ENCODE results near the gene TCF12.

The TCF12 gene

GRCh38 chr15:57084192-57084591 is 165.7 kb downstream of the TCF12 start:
- TF ChIP-seq, protein P1, sequence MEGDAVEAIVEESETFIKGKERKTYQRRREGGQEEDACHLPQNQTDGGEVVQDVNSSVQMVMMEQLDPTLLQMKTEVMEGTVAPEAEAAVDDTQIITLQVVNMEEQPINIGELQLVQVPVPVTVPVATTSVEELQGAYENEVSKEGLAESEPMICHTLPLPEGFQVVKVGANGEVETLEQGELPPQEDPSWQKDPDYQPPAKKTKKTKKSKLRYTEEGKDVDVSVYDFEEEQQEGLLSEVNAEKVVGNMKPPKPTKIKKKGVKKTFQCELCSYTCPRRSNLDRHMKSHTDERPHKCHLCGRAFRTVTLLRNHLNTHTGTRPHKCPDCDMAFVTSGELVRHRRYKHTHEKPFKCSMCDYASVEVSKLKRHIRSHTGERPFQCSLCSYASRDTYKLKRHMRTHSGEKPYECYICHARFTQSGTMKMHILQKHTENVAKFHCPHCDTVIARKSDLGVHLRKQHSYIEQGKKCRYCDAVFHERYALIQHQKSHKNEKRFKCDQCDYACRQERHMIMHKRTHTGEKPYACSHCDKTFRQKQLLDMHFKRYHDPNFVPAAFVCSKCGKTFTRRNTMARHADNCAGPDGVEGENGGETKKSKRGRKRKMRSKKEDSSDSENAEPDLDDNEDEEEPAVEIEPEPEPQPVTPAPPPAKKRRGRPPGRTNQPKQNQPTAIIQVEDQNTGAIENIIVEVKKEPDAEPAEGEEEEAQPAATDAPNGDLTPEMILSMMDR (IDR thresholded peaks at IDR 0.05; ENCODE audit: borderline replicate concordance, control extremely low read depth, extremely low read depth, insufficient read depth, missing control alignments) = no peak
- DNase-seq (ENCODE audit: low spot score) = no peak
- in situ Hi-C loops (cut with MboI; ENCODE audit: low sequenced_read_pairs, unreplicated experiment) = no loop called here

DNA sequence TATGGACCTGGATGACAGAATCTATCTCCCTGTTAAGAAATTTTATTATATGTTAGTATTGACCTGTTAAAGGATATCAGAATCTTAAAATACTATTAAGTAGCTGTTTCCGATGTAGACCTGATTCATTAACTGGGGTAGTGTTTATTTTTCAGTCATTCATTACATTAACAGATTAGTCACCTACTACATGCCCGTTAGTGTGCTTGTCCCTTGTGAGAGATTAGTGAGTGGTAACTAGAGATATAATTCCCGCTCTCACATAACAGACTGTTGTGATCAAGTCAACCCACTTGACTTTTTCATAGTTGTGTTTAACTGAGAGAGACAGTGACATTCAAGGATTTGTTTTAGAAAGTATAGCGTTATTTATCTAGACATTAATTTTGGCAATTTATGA is 166.8 kb downstream of the TCF12 start:
- in situ Hi-C loops (cut with MboI; ENCODE audit: low sequenced_read_pairs, unreplicated experiment) = no loop called here
- TF ChIP-seq, protein P1 (IDR thresholded peaks at IDR 0.05; ENCODE audit: borderline replicate concordance, control extremely low read depth, extremely low read depth, insufficient read depth, missing control alignments) = no peak
- no peak for DNase-seq (ENCODE audit: low spot score)

GRCh38 chr15:57086857-57087427 is 168.5 kb downstream of the TCF12 start:
- no peak for DNase-seq (ENCODE audit: low spot score)

DNA sequence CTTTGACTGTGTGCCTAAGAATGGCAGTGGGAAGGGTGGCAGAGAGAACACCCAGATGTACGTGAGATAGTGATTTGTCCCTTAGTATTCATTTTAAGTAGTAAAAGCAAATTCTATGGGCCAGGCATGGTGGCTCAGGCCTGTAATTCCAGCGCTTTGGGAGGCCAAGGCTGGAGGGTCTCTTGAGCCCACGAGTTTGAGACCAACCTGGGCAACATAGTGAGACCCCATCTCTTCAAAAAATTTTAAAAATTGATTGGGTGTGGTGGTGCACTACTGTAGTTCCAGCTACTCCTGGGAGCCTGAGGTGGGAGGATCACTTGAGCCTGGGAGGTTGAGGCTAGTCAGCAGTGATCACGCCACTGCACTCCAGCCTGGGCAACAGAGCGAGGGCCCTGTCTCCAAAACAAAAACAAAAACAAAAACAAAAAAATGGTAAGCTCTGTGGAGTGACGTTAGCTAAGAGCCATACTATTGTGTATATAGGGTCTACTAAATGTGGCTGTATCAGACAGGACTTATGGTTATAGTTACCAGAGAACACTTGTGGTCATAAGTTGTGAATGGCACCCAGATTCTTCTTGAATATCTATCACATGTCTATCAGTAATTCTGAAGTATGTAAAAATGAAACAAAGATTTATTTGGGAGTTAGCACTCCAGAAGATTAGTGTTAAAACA is 171.5 kb downstream of the TCF12 start:
- in situ Hi-C loops (cut with MboI; ENCODE audit: low sequenced_read_pairs, unreplicated experiment) = no loop called here
- TF ChIP-seq, protein P1 (IDR thresholded peaks at IDR 0.05; ENCODE audit: borderline replicate concordance, control extremely low read depth, extremely low read depth, insufficient read depth, missing control alignments) = no peak
- DNase-seq (ENCODE audit: low spot score) = no peak

More at GRCh38 chr15:57086857-57087427, 168.5 kb downstream of the TCF12 start:
- TF ChIP-seq, protein P1 (IDR thresholded peaks at IDR 0.05; ENCODE audit: borderline replicate concordance, control extremely low read depth, extremely low read depth, insufficient read depth, missing control alignments) = no peak
- in situ Hi-C loops (cut with MboI; ENCODE audit: low sequenced_read_pairs, unreplicated experiment) = no loop called here

DNA sequence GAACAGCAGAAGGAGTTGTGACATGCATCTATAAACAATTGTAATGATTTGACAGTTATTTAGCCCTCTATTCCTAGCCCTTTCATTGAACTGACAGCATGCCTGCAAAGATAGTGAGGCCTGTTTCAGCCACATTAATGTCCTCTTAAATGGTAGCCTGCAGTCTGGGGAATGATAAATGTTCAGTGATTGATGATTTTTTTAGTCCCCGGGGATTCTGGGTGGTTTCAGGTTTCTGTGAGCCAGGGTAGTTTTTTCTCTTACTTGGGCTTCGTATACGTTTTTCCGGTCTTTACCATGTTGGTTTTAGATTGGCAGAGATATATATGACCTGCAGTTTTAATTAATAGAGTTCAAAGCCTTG is 172.0 kb downstream of the TCF12 start:
- TF ChIP-seq, protein P1 (IDR thresholded peaks at IDR 0.05; ENCODE audit: borderline replicate concordance, control extremely low read depth, extremely low read depth, insufficient read depth, missing control alignments) = no peak
- no peak for DNase-seq (ENCODE audit: low spot score)
- in situ Hi-C loops (cut with MboI; ENCODE audit: low sequenced_read_pairs, unreplicated experiment) = no loop called here

DNA sequence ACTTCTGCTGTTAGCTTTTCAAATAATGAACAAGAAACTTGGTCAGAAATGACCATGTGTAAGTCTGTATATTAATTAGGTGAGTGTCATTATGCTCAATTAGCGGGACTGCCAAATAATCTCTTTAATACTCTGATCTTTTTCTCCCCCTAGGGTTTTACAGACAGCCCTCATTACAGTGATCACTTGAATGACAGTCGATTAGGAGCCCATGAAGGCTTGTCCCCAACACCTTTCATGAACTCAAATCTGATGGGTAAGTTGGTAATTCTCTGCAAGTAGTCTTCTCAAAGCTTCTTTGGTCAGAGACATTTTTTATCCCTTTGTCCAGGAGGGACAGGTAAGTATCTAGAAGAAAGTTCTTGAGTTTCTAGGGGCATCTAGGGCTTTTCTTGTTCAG is 173.2 kb downstream of the TCF12 start:
- DNase-seq (ENCODE audit: low spot score) = no peak
- in situ Hi-C loops (cut with MboI; ENCODE audit: low sequenced_read_pairs, unreplicated experiment) = no loop called here
- TF ChIP-seq, protein P1 (IDR thresholded peaks at IDR 0.05; ENCODE audit: borderline replicate concordance, control extremely low read depth, extremely low read depth, insufficient read depth, missing control alignments) = no peak
